T-helper 1 cell treated with Interleukin-12 subunit alpha and Interleukin-12 subunit beta and Interleukin-4 antibody, amounts not matched to agents 30 μg/mL and 1 μg/mL, for 36 hours (primary cell): Measurements from ENCODE around the gene ITGB8.

Experiments used
- H3K27ac Mint-ChIP-seq: one replicate; pipeline ENCODE4 v1.8.0; 2021; ENCODE audit warnings: mild to moderate bottlenecking, mixed read lengths
- H3K27me3 Mint-ChIP-seq: one replicate; pipeline ENCODE4 v1.8.0; 2021; ENCODE audit warnings: low read depth, mixed read lengths
- H3K36me3 Mint-ChIP-seq: one replicate; pipeline ENCODE4 v1.8.0; 2021; ENCODE audit warnings: low read depth, mixed read lengths
- H3K4me1 Mint-ChIP-seq: one replicate; pipeline ENCODE4 v1.8.0; 2021; ENCODE audit warnings: low read depth, mixed read lengths
- H3K4me3 Mint-ChIP-seq: one replicate; pipeline ENCODE4 v1.8.0; 2021; ENCODE audit warnings: mild to moderate bottlenecking, moderate library complexity, mixed read lengths
- H3K9me3 Mint-ChIP-seq: one replicate; pipeline ENCODE4 v1.8.0; 2021; ENCODE audit warnings: mixed read lengths

ITGB8 gene

DNA sequence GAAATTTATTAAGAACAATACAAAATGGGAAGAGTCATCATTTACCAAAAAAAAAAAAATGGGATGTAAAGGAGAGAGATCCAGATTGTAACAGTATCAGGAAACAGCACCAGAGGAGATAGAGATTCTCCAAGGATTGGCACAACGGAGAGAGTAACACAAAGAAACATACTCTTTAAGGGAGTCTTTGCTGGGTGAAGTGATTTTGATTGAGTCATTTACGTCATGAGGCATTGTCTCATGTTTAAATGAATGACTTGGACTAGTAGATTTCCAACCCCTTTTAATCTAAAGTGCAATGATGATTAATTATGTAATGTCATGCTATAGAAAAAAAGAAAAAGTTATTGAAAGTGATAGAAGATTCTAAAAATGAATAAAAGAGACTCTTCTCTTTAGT lies 68.8 kb downstream of the ITGB8 start:
- Mint-ChIP-seq H3K27ac (no peak overlapping the region), H3K4me3 (no peak overlapping the region), H3K36me3 (no peaks in the 10 kb centered on the region), H3K9me3 (no peaks in the 10 kb centered on the region), H3K4me1 (no peaks in the 10 kb centered on the region), H3K27me3 (no peaks in the 10 kb centered on the region)

DNA sequence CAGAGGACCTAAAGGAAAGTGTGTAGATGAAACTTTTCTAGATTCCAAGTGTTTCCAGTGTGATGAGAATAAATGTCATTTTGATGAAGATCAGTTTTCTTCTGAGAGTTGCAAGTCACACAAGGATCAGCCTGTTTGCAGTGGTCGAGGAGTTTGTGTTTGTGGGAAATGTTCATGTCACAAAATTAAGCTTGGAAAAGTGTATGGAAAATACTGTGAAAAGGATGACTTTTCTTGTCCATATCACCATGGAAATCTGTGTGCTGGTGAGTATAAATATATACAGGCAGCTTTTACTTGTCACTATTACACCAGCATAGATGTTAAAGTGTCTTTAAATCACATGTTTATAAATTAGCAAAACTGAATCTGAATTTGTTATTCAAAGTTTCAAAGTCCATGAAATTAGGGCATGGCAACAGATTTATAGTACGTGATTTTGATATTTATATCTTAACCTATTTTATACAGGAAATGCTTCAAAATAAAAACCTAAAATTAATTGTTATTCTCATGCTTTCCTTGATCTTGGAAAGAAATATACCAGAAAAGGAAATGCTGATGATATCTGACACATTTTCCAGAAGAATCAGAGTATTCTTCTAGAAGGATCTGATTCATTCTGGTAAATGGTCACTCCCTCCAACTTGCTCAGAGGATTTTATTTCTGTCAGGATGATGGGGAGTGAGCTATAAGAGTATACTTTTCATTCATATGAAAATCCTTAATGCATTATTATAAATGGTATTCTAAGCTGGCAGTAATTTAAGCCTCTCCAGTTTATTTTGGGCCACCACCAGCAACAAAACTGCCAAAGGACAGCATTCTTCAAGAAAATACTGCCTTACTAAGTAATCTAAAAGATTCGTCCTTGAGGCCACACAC lies 71.4 kb downstream of the ITGB8 start:
- H3K36me3 Mint-ChIP-seq = no peaks in the 10 kb centered on the region
- H3K27ac Mint-ChIP-seq = no peak overlapping the region
- H3K4me3 Mint-ChIP-seq = no peak overlapping the region
- H3K27me3 Mint-ChIP-seq = no peaks in the 10 kb centered on the region
- H3K9me3 Mint-ChIP-seq = no peaks in the 10 kb centered on the region
- no peaks in the 10 kb centered on the region for H3K4me1 Mint-ChIP-seq

DNA sequence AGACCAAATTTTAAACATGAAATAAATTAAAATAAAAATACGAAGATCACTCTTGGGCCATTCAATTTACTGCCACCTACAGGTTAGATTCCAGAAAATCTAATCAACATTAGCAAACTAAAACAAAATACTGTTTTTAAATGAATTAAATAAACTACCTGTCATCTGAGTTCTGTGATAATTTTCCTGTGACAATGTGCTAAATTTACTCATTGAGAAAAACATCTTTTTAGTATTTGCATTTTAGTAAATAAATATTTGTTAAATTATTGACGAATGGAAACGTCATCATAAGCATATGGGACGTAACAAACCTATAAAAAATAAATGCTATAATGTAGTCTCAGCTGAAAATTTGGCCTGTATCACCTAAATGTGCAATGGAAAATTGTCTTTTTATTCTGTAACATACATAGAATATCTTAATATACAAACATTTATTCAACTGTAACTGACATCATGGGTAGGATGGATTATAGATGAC lies 72.1 kb downstream of the ITGB8 start:
- H3K27me3 Mint-ChIP-seq = no peaks in the 10 kb centered on the region
- no peaks in the 10 kb centered on the region for H3K9me3 Mint-ChIP-seq
- H3K36me3 Mint-ChIP-seq = no peaks in the 10 kb centered on the region
- no peak overlapping the region for H3K27ac Mint-ChIP-seq
- H3K4me1 Mint-ChIP-seq = no peaks in the 10 kb centered on the region
- no peak overlapping the region for H3K4me3 Mint-ChIP-seq

DNA sequence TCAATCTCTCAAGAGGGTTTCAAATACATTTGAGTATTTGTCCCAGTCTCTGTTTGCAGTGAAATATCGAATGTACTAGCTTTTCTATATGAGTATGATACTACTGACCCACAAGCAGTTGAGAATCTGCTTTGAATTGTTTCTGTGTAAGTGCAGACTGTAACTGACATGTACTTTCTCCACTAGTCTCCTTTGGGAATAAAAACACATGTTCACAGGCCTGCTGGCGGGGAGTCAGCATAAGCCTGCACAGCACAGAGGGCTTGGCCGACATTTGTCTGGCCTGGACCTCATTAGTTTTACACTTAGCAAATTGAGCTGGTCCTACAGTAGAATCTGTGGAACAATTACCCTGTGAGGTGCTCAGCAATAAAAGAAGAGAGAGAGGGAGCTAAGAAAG lies 72.6 kb downstream of the ITGB8 start:
- H3K36me3 Mint-ChIP-seq = no peaks in the 10 kb centered on the region
- no peaks in the 10 kb centered on the region for H3K4me1 Mint-ChIP-seq

DNA sequence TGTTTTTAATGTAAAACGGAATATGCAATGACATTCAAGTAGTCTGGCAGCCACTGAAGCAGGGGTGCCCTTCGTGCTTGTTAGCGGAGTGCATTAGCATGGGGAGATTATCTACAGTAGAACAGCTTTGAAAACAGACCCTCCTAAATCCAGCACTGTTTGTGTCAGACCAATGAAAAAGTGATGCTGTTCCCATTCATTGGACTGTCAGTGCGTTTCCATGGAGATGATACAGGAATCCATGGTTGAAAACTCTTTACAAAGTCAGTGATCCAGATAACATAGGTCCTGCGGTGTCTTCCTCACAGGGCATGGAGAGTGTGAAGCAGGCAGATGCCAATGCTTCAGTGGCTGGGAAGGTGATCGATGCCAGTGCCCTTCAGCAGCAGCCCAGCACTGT lies 73.6 kb downstream of the ITGB8 start:
- no peak overlapping the region for H3K4me3 Mint-ChIP-seq
- H3K27ac Mint-ChIP-seq = no peak overlapping the region
- H3K9me3 Mint-ChIP-seq = no peaks in the 10 kb centered on the region
- no peaks in the 10 kb centered on the region for H3K27me3 Mint-ChIP-seq
- no peaks in the 10 kb centered on the region for H3K36me3 Mint-ChIP-seq
- H3K4me1 Mint-ChIP-seq = no peaks in the 10 kb centered on the region

More for the DNA sequence above, 72.6 kb downstream of the ITGB8 start:
- H3K27me3 Mint-ChIP-seq = no peaks in the 10 kb centered on the region
- H3K4me3 Mint-ChIP-seq = no peak overlapping the region
- no peak overlapping the region for H3K27ac Mint-ChIP-seq
- no peaks in the 10 kb centered on the region for H3K9me3 Mint-ChIP-seq

DNA sequence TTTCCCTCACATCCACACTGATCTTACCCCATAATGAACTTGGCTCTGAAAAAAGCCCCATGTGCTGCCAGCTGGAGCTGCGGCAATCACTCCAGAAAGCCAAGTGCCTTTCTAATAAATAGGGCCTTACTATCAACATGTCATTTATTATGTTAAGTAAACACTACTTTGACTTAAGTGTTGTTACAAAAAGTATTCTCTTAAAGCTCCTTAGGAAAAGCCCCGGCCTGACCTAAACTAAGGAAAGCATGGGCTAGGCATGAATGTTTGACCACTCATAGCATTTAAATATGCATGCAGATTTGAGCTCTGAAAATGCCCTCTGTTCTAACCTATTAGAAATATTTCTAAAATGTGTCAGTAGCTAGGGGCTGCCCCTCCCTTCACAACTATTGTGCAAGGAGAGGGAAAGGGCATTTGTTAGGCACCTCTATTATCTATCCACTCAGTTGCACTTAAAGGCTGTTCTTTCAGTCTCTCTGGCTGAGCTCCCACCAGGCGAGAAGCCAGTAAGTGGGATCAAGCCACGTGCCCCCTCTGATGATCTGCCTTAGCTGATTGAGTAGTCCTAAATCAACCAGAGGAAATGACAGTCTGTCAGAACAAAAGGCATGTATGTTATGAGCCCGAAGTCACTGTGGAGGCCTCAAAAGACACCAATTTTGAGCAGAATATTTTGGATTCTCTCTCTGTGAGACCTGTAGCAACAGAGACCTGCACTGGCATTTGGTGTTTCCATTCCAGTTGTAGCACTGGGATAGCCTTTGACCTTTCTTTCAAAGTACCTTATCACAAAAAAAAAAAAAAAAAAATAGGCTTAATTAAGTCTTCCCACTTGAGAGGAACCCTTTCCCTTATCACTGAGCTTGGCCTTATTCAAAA lies 77.1 kb downstream of the ITGB8 start:
- no peaks in the 10 kb centered on the region for H3K36me3 Mint-ChIP-seq
- no peaks in the 10 kb centered on the region for H3K27me3 Mint-ChIP-seq
- no peaks in the 10 kb centered on the region for H3K9me3 Mint-ChIP-seq
- H3K27ac Mint-ChIP-seq = no peak overlapping the region
- H3K4me3 Mint-ChIP-seq = no peak overlapping the region
- H3K4me1 Mint-ChIP-seq = no peaks in the 10 kb centered on the region

DNA sequence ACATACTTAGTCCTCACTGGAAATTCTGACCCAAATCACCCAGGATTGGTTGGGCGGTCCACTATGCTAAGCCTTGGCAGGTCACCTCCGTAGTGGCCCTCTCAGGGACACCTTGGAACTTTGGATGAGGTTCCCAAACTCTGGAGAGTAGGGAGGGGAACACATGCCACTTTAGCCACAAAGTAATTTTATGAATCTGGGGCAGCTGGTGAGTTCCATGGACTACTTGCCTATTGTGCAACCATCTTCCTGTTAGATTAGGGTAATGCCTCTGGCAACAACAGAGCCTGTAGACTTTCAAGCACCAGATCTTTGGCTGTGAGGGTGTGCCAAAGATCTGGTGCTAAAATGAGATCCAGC lies 77.7 kb downstream of the ITGB8 start:
- Mint-ChIP-seq H3K36me3 (no peaks in the 10 kb centered on the region), H3K27me3 (no peaks in the 10 kb centered on the region), H3K27ac (no peak overlapping the region), H3K4me3 (no peak overlapping the region), H3K9me3 (no peaks in the 10 kb centered on the region), H3K4me1 (no peaks in the 10 kb centered on the region)

DNA sequence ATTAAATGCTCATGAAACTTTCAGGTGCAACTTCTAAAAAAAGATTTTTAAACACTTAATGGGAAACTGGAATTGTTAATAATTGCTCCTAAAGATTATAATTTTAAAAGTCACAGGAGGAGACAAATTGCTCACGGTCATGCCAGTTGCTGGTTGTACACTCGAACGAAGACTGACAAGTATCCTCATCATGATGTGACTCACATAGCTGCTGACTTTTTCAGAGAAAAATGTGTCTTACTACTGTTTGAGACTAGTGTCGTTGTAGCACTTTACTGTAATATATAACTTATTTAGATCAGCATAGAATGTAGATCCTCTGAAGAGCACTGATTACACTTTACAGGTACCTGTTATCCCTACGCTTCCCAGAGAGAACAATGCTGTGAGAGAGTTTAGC lies 79.3 kb downstream of the ITGB8 start:
- H3K36me3 Mint-ChIP-seq = no peaks in the 10 kb centered on the region
- H3K9me3 Mint-ChIP-seq = no peaks in the 10 kb centered on the region
- H3K4me3 Mint-ChIP-seq = no peak overlapping the region
- H3K4me1 Mint-ChIP-seq = no peaks in the 10 kb centered on the region
- H3K27me3 Mint-ChIP-seq = no peaks in the 10 kb centered on the region
- H3K27ac Mint-ChIP-seq = no peak overlapping the region

DNA sequence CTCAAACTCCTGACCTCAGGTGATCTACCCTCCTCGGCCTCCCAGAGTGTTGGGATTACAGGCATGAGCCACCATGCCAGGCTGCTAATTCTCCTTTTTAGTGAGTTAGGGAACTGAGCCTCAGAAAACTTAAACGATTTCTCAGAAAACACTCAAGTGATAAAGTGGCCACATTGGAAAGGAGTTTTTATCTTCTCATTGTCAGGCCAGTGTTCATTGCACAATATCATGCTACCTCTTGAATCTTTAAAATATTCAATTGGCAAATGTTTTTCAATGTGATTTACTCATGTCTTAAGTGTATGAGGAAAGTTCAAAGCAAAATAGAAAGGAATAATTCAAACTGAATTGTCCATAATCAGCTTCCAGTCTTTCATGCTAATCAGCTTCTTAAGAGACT lies 80.7 kb downstream of the ITGB8 start:
- no peak overlapping the region for H3K4me3 Mint-ChIP-seq
- H3K36me3 Mint-ChIP-seq = no peaks in the 10 kb centered on the region
- no peaks in the 10 kb centered on the region for H3K27me3 Mint-ChIP-seq
- H3K9me3 Mint-ChIP-seq = no peaks in the 10 kb centered on the region
- no peaks in the 10 kb centered on the region for H3K4me1 Mint-ChIP-seq
- no peak overlapping the region for H3K27ac Mint-ChIP-seq

DNA sequence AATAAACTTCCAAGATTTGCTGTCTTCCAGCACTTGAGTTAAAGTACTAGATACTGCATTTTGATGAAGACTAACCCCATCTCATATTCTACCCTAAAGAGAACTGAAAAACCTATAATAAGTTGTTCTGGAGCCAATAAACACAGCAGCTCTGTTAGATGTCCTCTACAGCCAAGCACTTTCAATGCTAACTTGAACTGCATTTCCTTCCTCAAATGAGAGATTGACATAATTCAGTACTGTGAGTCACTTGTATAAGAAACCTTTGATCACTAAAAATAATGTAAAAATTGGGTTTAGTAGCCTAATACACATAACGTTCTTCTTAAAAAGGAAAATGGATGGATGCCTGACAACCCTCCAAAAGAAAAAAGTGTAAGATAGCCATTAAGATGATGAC lies 81.3 kb downstream of the ITGB8 start:
- Mint-ChIP-seq H3K27ac (no peak overlapping the region), H3K4me3 (no peak overlapping the region), H3K9me3 (no peaks in the 10 kb centered on the region), H3K4me1 (no peaks in the 10 kb centered on the region), H3K27me3 (no peaks in the 10 kb centered on the region), H3K36me3 (no peaks in the 10 kb centered on the region)

DNA sequence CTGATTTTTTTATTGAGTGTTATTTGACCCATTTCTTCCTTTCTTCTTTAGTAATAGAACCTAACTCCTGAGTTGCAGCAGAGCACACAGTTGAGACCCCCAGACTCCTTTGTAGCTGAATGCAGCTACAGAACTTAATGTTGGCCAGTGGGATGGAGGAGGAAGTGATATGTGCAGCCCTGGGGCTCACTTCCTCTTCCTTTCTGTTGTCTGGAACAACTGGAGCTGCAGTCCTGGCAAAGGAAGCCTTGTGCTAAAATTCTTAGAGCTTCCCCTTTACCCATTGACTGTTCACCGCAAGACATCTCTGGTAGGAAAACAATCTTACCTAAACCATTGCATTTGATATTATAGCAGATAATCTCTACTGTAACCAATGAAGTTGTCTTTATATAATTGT lies 86.6 kb downstream of the ITGB8 start:
- Mint-ChIP-seq H3K27ac (no peak overlapping the region), H3K4me3 (no peak overlapping the region), H3K36me3 (no peaks in the 10 kb centered on the region), H3K4me1 (no peaks in the 10 kb centered on the region), H3K27me3 (no peaks in the 10 kb centered on the region), H3K9me3 (no peaks in the 10 kb centered on the region)

DNA sequence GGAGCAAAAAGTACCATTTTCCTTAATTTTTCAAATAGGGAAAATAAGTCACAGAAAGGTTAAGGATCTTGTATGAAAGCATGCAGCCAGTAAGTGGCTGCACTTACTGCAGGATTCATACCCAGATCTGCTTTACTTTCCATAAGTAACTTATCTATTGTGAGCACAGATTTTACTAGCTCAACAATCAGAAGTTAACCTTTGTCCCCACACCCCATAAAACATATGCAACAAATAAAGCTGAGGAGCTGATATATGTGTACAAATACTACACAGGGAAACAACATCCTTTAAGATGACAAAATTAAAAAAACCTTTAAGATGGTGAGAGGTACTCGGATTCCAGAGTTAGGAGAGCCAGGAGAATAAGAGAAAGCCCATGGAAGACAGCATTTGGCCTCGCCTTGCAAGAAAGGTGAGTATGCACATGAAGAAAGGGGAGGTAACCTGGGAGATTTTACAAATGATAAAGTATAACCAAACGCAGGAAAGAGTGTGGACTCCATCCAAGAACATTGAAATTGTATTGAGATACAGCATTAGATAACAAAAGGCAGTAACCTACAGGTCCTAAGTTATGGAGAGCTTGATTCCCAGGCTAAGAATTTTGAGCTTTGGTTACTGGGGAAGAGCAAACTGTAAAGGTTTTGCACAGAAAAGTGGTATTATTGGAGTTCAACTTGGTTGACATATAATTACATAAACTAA lies 87.1 kb downstream of the ITGB8 start:
- no peaks in the 10 kb centered on the region for H3K4me1 Mint-ChIP-seq
- no peaks in the 10 kb centered on the region for H3K36me3 Mint-ChIP-seq
- no peak overlapping the region for H3K4me3 Mint-ChIP-seq
- no peaks in the 10 kb centered on the region for H3K27me3 Mint-ChIP-seq
- no peak overlapping the region for H3K27ac Mint-ChIP-seq
- no peaks in the 10 kb centered on the region for H3K9me3 Mint-ChIP-seq

DNA sequence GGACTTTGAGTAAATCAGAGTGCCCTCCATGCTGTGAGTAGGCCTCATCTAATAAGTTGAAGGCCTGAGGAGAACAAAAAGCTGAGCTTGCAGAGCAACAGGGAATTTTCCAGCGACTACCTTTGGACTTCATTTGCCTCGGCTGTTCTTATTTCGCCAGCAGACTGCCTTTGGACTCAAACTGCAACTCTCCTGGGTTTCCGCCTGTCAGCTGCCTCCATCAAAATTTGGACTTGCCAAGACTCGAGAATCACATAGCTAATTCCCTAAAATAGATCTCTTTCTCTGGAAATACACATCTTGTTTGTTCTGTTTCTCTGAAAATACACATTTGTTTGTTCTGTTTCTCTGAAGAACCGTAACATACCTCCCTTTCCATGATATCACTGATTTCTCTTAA lies 93.8 kb downstream of the ITGB8 start:
- H3K36me3 Mint-ChIP-seq = no peaks in the 10 kb centered on the region
- no peaks in the 10 kb centered on the region for H3K9me3 Mint-ChIP-seq
- H3K4me1 Mint-ChIP-seq = no peaks in the 10 kb centered on the region
- no peak overlapping the region for H3K27ac Mint-ChIP-seq
- no peaks in the 10 kb centered on the region for H3K27me3 Mint-ChIP-seq
- H3K4me3 Mint-ChIP-seq = no peak overlapping the region

DNA sequence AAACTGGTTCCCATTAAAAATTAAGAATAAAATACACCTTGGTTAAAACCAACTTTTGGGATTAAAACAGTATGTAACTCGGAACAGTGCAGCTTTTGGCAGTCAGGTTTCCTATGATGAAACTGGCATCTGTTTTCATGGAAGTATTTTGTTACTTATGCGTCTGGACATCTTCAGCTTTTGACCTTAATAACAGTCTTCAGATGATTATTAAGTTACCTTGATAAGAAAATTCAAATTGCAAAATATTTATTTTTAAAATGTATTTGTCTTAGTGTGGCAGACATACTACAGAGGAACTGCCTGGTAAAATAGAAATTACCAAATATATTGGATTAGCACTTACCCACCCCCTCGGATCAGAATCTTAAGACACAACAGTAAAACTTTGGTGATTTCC lies 100.0 kb downstream of the ITGB8 start:
- no peak overlapping the region for H3K27ac Mint-ChIP-seq
- no peak overlapping the region for H3K4me3 Mint-ChIP-seq
- H3K9me3 Mint-ChIP-seq = no peaks in the 10 kb centered on the region
- H3K27me3 Mint-ChIP-seq = no peaks in the 10 kb centered on the region
- H3K4me1 Mint-ChIP-seq = no peaks in the 10 kb centered on the region
- no peaks in the 10 kb centered on the region for H3K36me3 Mint-ChIP-seq
